Heart left ventricle (tissue), 16 donors: ENCODE data around the gene PLEKHG4B. TPM values are rescaled to one million over a fixed set of nuclear protein-coding genes. Genes with fewer than 3 reads are reported as not detected.

Experiments used
- ATAC-seq, 4 donors: fragments of 200-7000 bp; cut with Tn5 transposase; one replicate each; pipeline ENCODE4 v1.9.1; 2020 to 2022; ENCODE audit warnings: moderate library complexity in 4 of 4, mild to moderate bottlenecking in 3 of 4, moderate number of reproducible peaks in 1 of 4
- DNase-seq, 5 donors: peaks; one replicate each; pipeline ENCODE4 v3.0.0-alpha.2; 2020
- H3K27ac ChIP-seq, 12 donors: fragments of 200-600 bp; sonication (generic) in 4 of 12; one replicate each; pipeline versions ENCODE4 v1.5.0 to v1.8.0; 2016 to 2022; ENCODE audit warnings: mild to moderate bottlenecking in 2 of 12
- H3K27me3 ChIP-seq, 9 donors: fragments of 200-600 bp; sonication (generic) in 2 of 9; one replicate each; pipeline versions ENCODE4 v1.5.1 to v1.8.0; 2016 to 2022; ENCODE audit warnings: mild to moderate bottlenecking in 3 of 9
- H3K36me3 ChIP-seq, 9 donors: fragments of 200-600 bp; sonication (generic) in 2 of 9; one replicate each; pipeline versions ENCODE4 v1.5.0 to v1.8.0; 2018 to 2022; ENCODE audit warnings: mild to moderate bottlenecking in 2 of 9
- H3K4me1 ChIP-seq, 12 donors: fragments of 200-600 bp; sonication (generic) in 4 of 12; one replicate each; pipeline versions ENCODE4 v1.5.0 to v1.8.0; 2016 to 2022; ENCODE audit warnings: mild to moderate bottlenecking in 3 of 12
- H3K4me3 ChIP-seq, 12 donors: fragments of 200-600 bp; sonication (generic) in 4 of 12; one replicate each; pipeline versions ENCODE4 v1.5.0 to v1.8.0; 2017 to 2022; ENCODE audit warnings: mild to moderate bottlenecking in 9 of 12, moderate library complexity in 4 of 12
- H3K9me3 ChIP-seq, 12 donors: fragments of 200-600 bp; sonication (generic) in 4 of 12; one replicate each; pipeline versions ENCODE4 v1.5.0 to v1.8.0; 2016 to 2022; ENCODE audit warnings: mild to moderate bottlenecking in 1 of 12
- CTCF ChIP-seq, 12 donors: fragments of 200-600 bp; sonication (generic) in 4 of 12; IDR thresholded peaks; one replicate each; pipeline versions ENCODE4 v1.5.0 to v1.8.0; 2018 to 2022; ENCODE audit warnings: antibody characterized with exemption in 12 of 12, mild to moderate bottlenecking in 5 of 12
- POLR2A ChIP-seq, 2 donors: fragments of 450-650 bp; IDR thresholded peaks; one replicate each; pipeline ENCODE4 v1.6.1; 2017; ENCODE audit warnings: antibody characterized with exemption in 2 of 2, mild to moderate bottlenecking in 2 of 2, moderate library complexity in 2 of 2
- WGBS, 4 donors: extraction: QIAGEN DNeasy Blood & Tissue Kit in 2 of 4; methylation state at CpG; one replicate each; pipeline versions ENCODE4 v1.1.5 to v1.1.7; 2013 to 2018; 5-methylcytosine and 5-hydroxymethylcytosine counted together
- intact Hi-C, 10 donors: fragments of 100-400 bp; cut with DNase I; formaldehyde crosslinking; loops; one replicate each; pipeline versions ENCODE4 v1.11.1 to v1.14.2; 2022
- polyA plus RNA-seq, 2 donors: library from polyadenylated mRNA; stranded (reverse); fragments of 200-250 nt; gene quantifications; one replicate each; pipeline ENCODE4 v1.2.3, GENCODE V29; 2013
- total RNA-seq, 9 donors: library from RNA; depleted of rRNA in 2 of 9; stranded (reverse); fragments of >200 nt in 2 of 9; fragmentation: NEBNext Ultra II Directional in 3 of 9; extraction: Animal tissue kit (Norgen Biotek cat#: 25700) in 3 of 9; gene quantifications; one replicate each; pipeline versions ENCODE4 v1.1.0 to v1.2.4, GENCODE V29; 2016 to 2023
- donor health status: ischemic (EF 13 %, LVEDD 7.1; RV severe dilation, severe dysfunction).
- donor health status: healthy with polysubstance abuse.
- donor health status: DM: no; HTN: yes; CAD: no.
- donor health status: DM: no; HTN: no; CAD: no.
- donor health status: ischemic (EF 25% LVEDD 6.9; RV normal size, moderate dysfunction).
- donor health status: ischemic (EF 25% LVEDD 5.7; RV mildly dilated, moderate dysfunction).
- donor health status: healthy.
- donor health status: DM: yes; HTN: yes; CAD: no.
- donor health status: ischemic (EF 35%, LVEDD 5.7; RV mildly dilated, moderate dysfunction).
- donor health status: nonischemic (EF 11% LVEDD 7.7; RV severe dilation, severe dysfunction).
- donor health status: DM: yes; HTN: yes; CAD: no.
- donor health status: PGD.
- donor health status: ischemic (EF 29% LVEDD 5.4; RV normal size, mild dysfunction).
- donor health status: nonischemic (EF 23%, LVEDD 6.1; RV moderate dilation, normal function).

Gene PLEKHG4B
- total and polyA plus RNA-seq, 11 donors, result 0.03 to 0.34 (median 0.10) TPM; not detected in 7

GRCh38 chr5:166441-167372 lies 74.7 kb downstream of the PLEKHG4B start:
- no peaks in the 10 kb centered on the region for H3K9me3 ChIP-seq
- 85 to 95% (median 91%) methylated on average over 19 to 27 of the region's 27 CpGs for WGBS, 4 donors
- no peak overlapping the region for H3K27ac ChIP-seq
- no peak for TF ChIP-seq POLR2A (IDR thresholded peaks at IDR 0.05)
- no peak for TF ChIP-seq CTCF (IDR thresholded peaks at IDR 0.05)
- peak in 1 of 5 donors; percentile 23 for DNase-seq
- H3K27me3 ChIP-seq, result peaks cover 0 to 8% (median 0%) of the 10 kb centered on the region in 9 donors
- ATAC-seq, result no peak
- H3K4me1 ChIP-seq, result peaks cover 0 to 17% (median 8%) of the 10 kb centered on the region in 12 donors
- no peaks in the 10 kb centered on the region for H3K36me3 ChIP-seq
- intact Hi-C loops, result no loop called here
- H3K4me3 ChIP-seq, result no peak overlapping the region

GRCh38 chr5:167511-167910 lies 75.5 kb downstream of the PLEKHG4B start:
- Histone ChIP-seq H3K4me1 (peaks cover 0 to 17% (median 8%) of the 10 kb centered on the region in 12 donors), H3K27ac (no peak overlapping the region), H3K27me3 (peaks cover 0 to 3% (median 0%) of the 10 kb centered on the region in 9 donors), H3K4me3 (no peak overlapping the region), H3K36me3 (no peaks in the 10 kb centered on the region), H3K9me3 (no peaks in the 10 kb centered on the region)
- DNase-seq (peak in 1 of 5 donors; percentile 15), ATAC-seq (no peak)
- 95 to 96% (median 95%) methylated on average over 7 of the region's 7 CpGs for WGBS, 4 donors
- TF ChIP-seq CTCF (IDR thresholded peaks at IDR 0.05) (no peak), POLR2A (IDR thresholded peaks at IDR 0.05) (no peak)
- intact Hi-C loops, result no loop called here

- H3K4me3 ChIP-seq, result no peak overlapping the region
- H3K36me3 ChIP-seq, result no peaks in the 10 kb centered on the region
- 65 to 79% (median 72%) methylated on average over 13 to 18 of the region's 18 CpGs for WGBS, 4 donors
- DNase-seq (peak in 1 of 5 donors; percentile 32), ATAC-seq (peak in 1 of 4 donors; percentile 27)
- H3K27me3 ChIP-seq, result no peaks in the 10 kb centered on the region
- no peaks in the 10 kb centered on the region for H3K9me3 ChIP-seq
- H3K4me1 ChIP-seq, result peaks cover 0 to 17% (median 8%) of the 10 kb centered on the region in 12 donors
- intact Hi-C loops, result no loop called here
- TF ChIP-seq POLR2A (IDR thresholded peaks at IDR 0.05) (no peak), CTCF (IDR thresholded peaks at IDR 0.05) (no peak)
- H3K27ac ChIP-seq, result peak overlapping the region in 1 of 12 donors; percentile 40
Measured at GRCh38 chr5:167982-168660, 76.2 kb downstream of the PLEKHG4B start.
